Endothelial cell of umbilical vein (primary cell): ENCODE measurements around the gene BCL2L13. TPM values are rescaled to one million over a fixed set of nuclear protein-coding genes. Genes with fewer than 3 reads are reported as not detected.

ENCODE experiments used
- BruUV-seq: library from RNA; stranded (reverse); fragments of 400-500 nt; replicated peaks from 2 replicates; lab custom pipeline; 2021; lab: Mats Ljungman, UMichigan
- CTCF ChIA-PET: fragments of 300-600, 350-600 bp; sonication (Branson Sonifier 250); formaldehyde crosslinking; loops from one replicate; lab custom pipeline; 2021; ENCODE audit warnings: antibody characterized with exemption, inconsistent platforms; lab: Charles Lee
- POLR2A ChIA-PET: fragments of 300-600, 350-600 bp; sonication (Branson Sonifier 250); formaldehyde crosslinking; loops from one replicate; lab custom pipeline; 2021; ENCODE audit warnings: antibody characterized with exemption, inconsistent platforms; lab: Charles Lee
- DNase-seq: peaks from one replicate; pipeline ENCODE4 v3.0.0-alpha.2; 2011; ENCODE audit warnings: low read depth, low spot score
- FAIRE-seq: peaks from 2 replicates; lab custom pipeline; 2011; peaks lifted over from hg19 to GRCh38; lab: Jason Lieb, UNC
- H2AFZ ChIP-seq: 2 replicates; pipeline ENCODE4 v1.6.0; 2012; ENCODE audit warnings: low read depth, low read length, control low read depth, inconsistent platforms
- H3K27ac ChIP-seq: 2 replicates; pipeline ENCODE4 v1.5.1; 2011; ENCODE audit warnings: low read depth, mild to moderate bottlenecking, control low read depth, low read length, moderate library complexity; ENCODE audit not compliant: insufficient read depth
- H3K27me3 ChIP-seq, 2 experiments: 2 replicates each; pipeline versions ENCODE4 v1.6.0 to v1.6.1; 2011; ENCODE audit warnings: low read length in 2 of 2, mixed read lengths in 1 of 2; ENCODE audit not compliant: control insufficient read depth in 2 of 2, insufficient read depth in 2 of 2
- H3K36me3 ChIP-seq, 2 experiments: 2 replicates in 1 of 2; 3 replicates in 1 of 2; pipeline ENCODE4 v1.5.1; 2011; ENCODE audit warnings: low read length in 2 of 2, mild to moderate bottlenecking in 1 of 2, moderate library complexity in 1 of 2; ENCODE audit not compliant: control insufficient read depth in 2 of 2, insufficient read depth in 2 of 2; ENCODE audit errors: extremely low read depth in 1 of 2
- H3K4me1 ChIP-seq: 3 replicates; pipeline ENCODE4 v1.5.1; 2011; ENCODE audit warnings: mild to moderate bottlenecking, low read length; ENCODE audit not compliant: control insufficient read depth, insufficient read depth; ENCODE audit errors: extremely low read depth
- H3K4me2 ChIP-seq: 2 replicates; pipeline ENCODE4 v1.6.1; 2011; ENCODE audit warnings: low read length, control low read depth, mixed read lengths; ENCODE audit not compliant: insufficient read depth
- H3K4me3 ChIP-seq, 3 experiments: fragments of 200-600 bp in 1 of 3; sonication (generic), shearing (Covaris generic) in 1 of 3; replicated peaks in 1 of 3; 2 replicates each; pipeline ENCODE4 v1.5.1; 2011 to 2016; ENCODE audit warnings: control low read depth in 3 of 3, low read length in 3 of 3, mild to moderate bottlenecking in 2 of 3, inconsistent platforms in 1 of 3, low read depth in 1 of 3, moderate library complexity in 1 of 3; ENCODE audit not compliant: insufficient read depth in 1 of 3
- H3K79me2 ChIP-seq: 2 replicates; pipeline ENCODE4 v1.6.0; 2012; ENCODE audit warnings: low read length, inconsistent platforms; ENCODE audit not compliant: control insufficient read depth, insufficient read depth
- H3K9ac ChIP-seq: replicated peaks from 2 replicates; pipeline ENCODE3; 2011; ENCODE audit warnings: low read length, control low read depth; ENCODE audit not compliant: insufficient read depth; ENCODE audit errors: extremely low read depth
- H3K9me1 ChIP-seq: replicated peaks from 3 replicates; pipeline ENCODE4 v1.6.0; 2011; ENCODE audit warnings: mild to moderate bottlenecking, low read length; ENCODE audit not compliant: control insufficient read depth, insufficient read depth; ENCODE audit errors: extremely low read depth
- H3K9me3 ChIP-seq: replicated peaks from 2 replicates; pipeline ENCODE4 v1.5.1; 2012; ENCODE audit warnings: low read length, inconsistent platforms; ENCODE audit not compliant: control insufficient read depth, insufficient read depth
- H4K20me1 ChIP-seq: replicated peaks from 2 replicates; pipeline ENCODE3; 2011; ENCODE audit warnings: mild to moderate bottlenecking, low read length; ENCODE audit not compliant: control insufficient read depth, insufficient read depth; ENCODE audit errors: extremely low read depth
- EZH2 ChIP-seq: IDR thresholded peaks from 2 replicates; pipeline ENCODE4 v1.6.1; 2012; ENCODE audit warnings: borderline replicate concordance, low read depth, mild to moderate bottlenecking, moderate library complexity, low read length, inconsistent platforms; ENCODE audit not compliant: severe bottlenecking
- FOS ChIP-seq: IDR thresholded peaks from 2 replicates; pipeline ENCODE4 v1.6.1; 2011; ENCODE audit warnings: mild to moderate bottlenecking, low read length, moderate library complexity, borderline replicate concordance; ENCODE audit not compliant: insufficient read depth
- GATA2 ChIP-seq: IDR thresholded peaks from 2 replicates; pipeline ENCODE4 v1.7.0; 2011; ENCODE audit warnings: low read depth, mild to moderate bottlenecking, moderate library complexity, mixed read lengths, low read length; ENCODE audit not compliant: insufficient read length, insufficient read depth
- JUN ChIP-seq: IDR thresholded peaks from 2 replicates; pipeline ENCODE4 v1.6.1; 2011; ENCODE audit warnings: borderline replicate concordance, low read depth; ENCODE audit not compliant: insufficient read length, insufficient read depth
- MYC ChIP-seq: IDR thresholded peaks from one replicate; pipeline ENCODE4 v1.6.1; 2011; ENCODE audit warnings: mild to moderate bottlenecking, low read depth, low read length
- POLR2A ChIP-seq: IDR thresholded peaks from 2 replicates; pipeline ENCODE4 v1.6.1; 2012; ENCODE audit warnings: low read depth, mild to moderate bottlenecking, control low read depth, low read length
- dilution Hi-C: fragments of 300-500 bp; cut with MboI; formaldehyde crosslinking; loops from one replicate; pipeline ENCODE4 v1.15.0; 2019; ENCODE audit warnings: low sequenced_read_pairs; ENCODE audit not compliant: extremely low pct_ligation_motif_present
- intact Hi-C: fragments of 100-400 bp; cut with micrococcal nuclease; formaldehyde crosslinking; loops from one replicate; pipeline ENCODE4 v1.10.0; 2022
- polyA plus RNA-seq, 4 experiments: library from polyadenylated mRNA; depleted of rRNA in 3 of 4; stranded (reverse) in 3 of 4; unstranded in 1 of 4; fragments of >200 nt; gene quantifications; 2 replicates each; pipeline versions ENCODE4 v1.2.1 to v1.2.3, GENCODE V29; 2011 to 2012; ENCODE audit warnings: missing spikeins in 1 of 4
- total RNA-seq: library from RNA; stranded (reverse); gene quantifications from 2 replicates; pipeline ENCODE4 v1.2.3, GENCODE V29; 2021
- TF ChIP-seq, protein P1 (sequence below): IDR thresholded peaks from 2 replicates; pipeline ENCODE4 v1.6.1; 2011; ENCODE audit not compliant: insufficient read depth, insufficient read length

BCL2L13 gene
- total and polyA plus RNA-seq, 2 donors (not counting 3 experiments of a cell fraction or from before 2014, with no cell fraction given): 28.1 to 36.2 TPM

- dilution Hi-C loops (no loop called here), intact Hi-C loops (loop anchor here (10.0 kb wide), 1 partner anchor 140 kb away; the partner anchor contains the start of gene BCL2L13)
- Histone ChIP-seq H3K79me2 (peaks cover 30% of the 10 kb centered on the region), H3K4me2 (peak within 1 kb of the TSS; percentile 75), H3K4me3 (peak within 1 kb of the TSS; percentile 52 to 72 (median 59)), H3K9me3 (no peaks in the 10 kb centered on the region), H3K27ac (peak within 1 kb of the TSS; percentile 34), H3K4me1 (peaks cover 13% of the 10 kb centered on the region), H2AFZ (peak within 1 kb of the TSS; percentile 81), H3K27me3 (no peaks in the 10 kb centered on the region), H3K9ac (peak within 1 kb of the TSS; percentile 81), H3K36me3 (no peaks in the 10 kb centered on the region), H4K20me1 (no peaks in the 10 kb centered on the region), H3K9me1 (no peaks in the 10 kb centered on the region)
- TF ChIP-seq, protein P1, sequence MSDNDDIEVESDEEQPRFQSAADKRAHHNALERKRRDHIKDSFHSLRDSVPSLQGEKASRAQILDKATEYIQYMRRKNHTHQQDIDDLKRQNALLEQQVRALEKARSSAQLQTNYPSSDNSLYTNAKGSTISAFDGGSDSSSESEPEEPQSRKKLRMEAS: no peak
- TF ChIP-seq POLR2A: peak; percentile 33
- BruUV-seq: no TSS peak
- DNase-seq (peak; percentile 22), FAIRE-seq (no peak)
- ChIA-PET CTCF (interaction anchor here (0.7 to 2.0 kb wide), 8 partner anchors 11 to 304 kb away, joined by 3 to 9 read pairs (median 4); partner anchors contain the start of gene PEX26), POLR2A (no interaction called here)
Measured at GRCh38 chr22:17774206-17774925, 135.8 kb downstream of the BCL2L13 start, which contains the start of gene BID. BID (minus strand) TSS chr22:17774469; CDS start chr22:17750116, 24,353 bp downstream.

GRCh38 chr22:17774926-17775685, 136.5 kb downstream of the BCL2L13 start:
- CTCF ChIA-PET: no interaction called here
- dilution Hi-C loops (no loop called here), intact Hi-C loops (loop anchor here (10.0 kb wide), 1 partner anchor 140 kb away; the partner anchor contains the start of gene BCL2L13)
- no peaks in the 10 kb centered on the region for H3K9me3 ChIP-seq
- DNase-seq (no peak), FAIRE-seq (no peak)
- H3K9me1 ChIP-seq: no peaks in the 10 kb centered on the region
- peak overlapping the region; percentile 81 for H3K9ac ChIP-seq
- H3K36me3 ChIP-seq: no peaks in the 10 kb centered on the region
- BruUV-seq: no TSS peak
- H3K4me2 ChIP-seq: peak overlapping the region; percentile 75
- H3K27ac ChIP-seq: no peak overlapping the region
- POLR2A ChIA-PET: no interaction called here
- peaks cover 27% of the 10 kb centered on the region for H3K79me2 ChIP-seq
- no peak for TF ChIP-seq POLR2A
- no peak for TF ChIP-seq MYC
- TF ChIP-seq EZH2: no peak
- TF ChIP-seq, protein P1: no peak
- TF ChIP-seq JUN: no peak
- no peak for TF ChIP-seq FOS
- no peak for TF ChIP-seq GATA2
- no peak overlapping the region for H2AFZ ChIP-seq
- H3K4me3 ChIP-seq: no peak overlapping the region
- no peaks in the 10 kb centered on the region for H3K27me3 ChIP-seq
- H4K20me1 ChIP-seq: no peaks in the 10 kb centered on the region
- peaks cover 13% of the 10 kb centered on the region for H3K4me1 ChIP-seq
